Endothelial cell of umbilical vein (primary cell): ENCODE results near the gene GALNT2. TPM values are rescaled to one million over a fixed set of nuclear protein-coding genes. Genes with fewer than 3 reads are reported as not detected.
A peak's percentile ranks its signal among the peaks of the same experiment; 100 is the strongest.

Source experiments
- BruUV-seq: library from RNA; stranded (reverse); fragments of 400-500 nt; replicated peaks from 2 replicates; lab custom pipeline; 2021; lab: Mats Ljungman, UMichigan
- CTCF ChIA-PET: fragments of 300-600, 350-600 bp; sonication (Branson Sonifier 250); formaldehyde crosslinking; loops from one replicate; lab custom pipeline; 2021; ENCODE audit warnings: antibody characterized with exemption, inconsistent platforms; lab: Charles Lee
- POLR2A ChIA-PET: fragments of 300-600, 350-600 bp; sonication (Branson Sonifier 250); formaldehyde crosslinking; loops from one replicate; lab custom pipeline; 2021; ENCODE audit warnings: antibody characterized with exemption, inconsistent platforms; lab: Charles Lee
- DNase-seq: peaks from one replicate; pipeline ENCODE4 v3.0.0-alpha.2; 2011; ENCODE audit warnings: low read depth, low spot score
- FAIRE-seq: peaks from 2 replicates; lab custom pipeline; 2011; peaks lifted over from hg19 to GRCh38; lab: Jason Lieb, UNC
- H2AFZ ChIP-seq: 2 replicates; pipeline ENCODE4 v1.6.0; 2012; ENCODE audit warnings: low read depth, low read length, control low read depth, inconsistent platforms
- H3K27ac ChIP-seq: 2 replicates; pipeline ENCODE4 v1.5.1; 2011; ENCODE audit warnings: low read depth, mild to moderate bottlenecking, control low read depth, low read length, moderate library complexity; ENCODE audit not compliant: insufficient read depth
- H3K27me3 ChIP-seq, 2 experiments: 2 replicates each; pipeline versions ENCODE4 v1.6.0 to v1.6.1; 2011; ENCODE audit warnings: low read length in 2 of 2, mixed read lengths in 1 of 2; ENCODE audit not compliant: control insufficient read depth in 2 of 2, insufficient read depth in 2 of 2
- H3K36me3 ChIP-seq, 2 experiments: 2 replicates in 1 of 2; 3 replicates in 1 of 2; pipeline ENCODE4 v1.5.1; 2011; ENCODE audit warnings: low read length in 2 of 2, mild to moderate bottlenecking in 1 of 2, moderate library complexity in 1 of 2; ENCODE audit not compliant: control insufficient read depth in 2 of 2, insufficient read depth in 2 of 2; ENCODE audit errors: extremely low read depth in 1 of 2
- H3K4me1 ChIP-seq: 3 replicates; pipeline ENCODE4 v1.5.1; 2011; ENCODE audit warnings: mild to moderate bottlenecking, low read length; ENCODE audit not compliant: control insufficient read depth, insufficient read depth; ENCODE audit errors: extremely low read depth
- H3K4me2 ChIP-seq: 2 replicates; pipeline ENCODE4 v1.6.1; 2011; ENCODE audit warnings: low read length, control low read depth, mixed read lengths; ENCODE audit not compliant: insufficient read depth
- H3K4me3 ChIP-seq, 3 experiments: fragments of 200-600 bp in 1 of 3; sonication (generic), shearing (Covaris generic) in 1 of 3; replicated peaks in 1 of 3; 2 replicates each; pipeline ENCODE4 v1.5.1; 2011 to 2016; ENCODE audit warnings: control low read depth in 3 of 3, low read length in 3 of 3, mild to moderate bottlenecking in 2 of 3, inconsistent platforms in 1 of 3, low read depth in 1 of 3, moderate library complexity in 1 of 3; ENCODE audit not compliant: insufficient read depth in 1 of 3
- H3K79me2 ChIP-seq: 2 replicates; pipeline ENCODE4 v1.6.0; 2012; ENCODE audit warnings: low read length, inconsistent platforms; ENCODE audit not compliant: control insufficient read depth, insufficient read depth
- H3K9ac ChIP-seq: replicated peaks from 2 replicates; pipeline ENCODE3; 2011; ENCODE audit warnings: low read length, control low read depth; ENCODE audit not compliant: insufficient read depth; ENCODE audit errors: extremely low read depth
- H3K9me1 ChIP-seq: replicated peaks from 3 replicates; pipeline ENCODE4 v1.6.0; 2011; ENCODE audit warnings: mild to moderate bottlenecking, low read length; ENCODE audit not compliant: control insufficient read depth, insufficient read depth; ENCODE audit errors: extremely low read depth
- H3K9me3 ChIP-seq: replicated peaks from 2 replicates; pipeline ENCODE4 v1.5.1; 2012; ENCODE audit warnings: low read length, inconsistent platforms; ENCODE audit not compliant: control insufficient read depth, insufficient read depth
- H4K20me1 ChIP-seq: replicated peaks from 2 replicates; pipeline ENCODE3; 2011; ENCODE audit warnings: mild to moderate bottlenecking, low read length; ENCODE audit not compliant: control insufficient read depth, insufficient read depth; ENCODE audit errors: extremely low read depth
- CTCF ChIP-seq, 2 donors: IDR thresholded peaks; 1 replicate in 1 of 2; 2 replicates in 1 of 2; pipeline ENCODE4 v1.5.1; 2011; ENCODE audit warnings: low read length in 2 of 2, mild to moderate bottlenecking in 2 of 2, moderate library complexity in 2 of 2, control low read depth in 1 of 2, inconsistent platforms in 1 of 2, low read depth in 1 of 2; ENCODE audit not compliant: insufficient read depth in 1 of 2; ENCODE audit errors: extremely low read depth in 1 of 2
- EZH2 ChIP-seq: IDR thresholded peaks from 2 replicates; pipeline ENCODE4 v1.6.1; 2012; ENCODE audit warnings: borderline replicate concordance, low read depth, mild to moderate bottlenecking, moderate library complexity, low read length, inconsistent platforms; ENCODE audit not compliant: severe bottlenecking
- FOS ChIP-seq: IDR thresholded peaks from 2 replicates; pipeline ENCODE4 v1.6.1; 2011; ENCODE audit warnings: mild to moderate bottlenecking, low read length, moderate library complexity, borderline replicate concordance; ENCODE audit not compliant: insufficient read depth
- GATA2 ChIP-seq: IDR thresholded peaks from 2 replicates; pipeline ENCODE4 v1.7.0; 2011; ENCODE audit warnings: low read depth, mild to moderate bottlenecking, moderate library complexity, mixed read lengths, low read length; ENCODE audit not compliant: insufficient read length, insufficient read depth
- JUN ChIP-seq: IDR thresholded peaks from 2 replicates; pipeline ENCODE4 v1.6.1; 2011; ENCODE audit warnings: borderline replicate concordance, low read depth; ENCODE audit not compliant: insufficient read length, insufficient read depth
- MYC ChIP-seq: IDR thresholded peaks from one replicate; pipeline ENCODE4 v1.6.1; 2011; ENCODE audit warnings: mild to moderate bottlenecking, low read depth, low read length
- POLR2A ChIP-seq: IDR thresholded peaks from 2 replicates; pipeline ENCODE4 v1.6.1; 2012; ENCODE audit warnings: low read depth, mild to moderate bottlenecking, control low read depth, low read length
- POLR2AphosphoS5 ChIP-seq: IDR thresholded peaks from 2 replicates; pipeline ENCODE4 v1.6.1; 2012; ENCODE audit warnings: low read depth, mild to moderate bottlenecking, control low read depth, low read length, moderate library complexity; ENCODE audit not compliant: insufficient read depth
- dilution Hi-C: fragments of 300-500 bp; cut with MboI; formaldehyde crosslinking; loops from one replicate; pipeline ENCODE4 v1.15.0; 2019; ENCODE audit warnings: low sequenced_read_pairs; ENCODE audit not compliant: extremely low pct_ligation_motif_present
- intact Hi-C: fragments of 100-400 bp; cut with micrococcal nuclease; formaldehyde crosslinking; loops from one replicate; pipeline ENCODE4 v1.10.0; 2022
- polyA plus RNA-seq, 4 experiments: library from polyadenylated mRNA; depleted of rRNA in 3 of 4; stranded (reverse) in 3 of 4; unstranded in 1 of 4; fragments of >200 nt; gene quantifications; 2 replicates each; pipeline versions ENCODE4 v1.2.1 to v1.2.3, GENCODE V29; 2011 to 2012; ENCODE audit warnings: missing spikeins in 1 of 4
- total RNA-seq: library from RNA; stranded (reverse); gene quantifications from 2 replicates; pipeline ENCODE4 v1.2.3, GENCODE V29; 2021
- TF ChIP-seq, protein P1 (sequence below): IDR thresholded peaks from 2 replicates; pipeline ENCODE4 v1.6.1; 2011; ENCODE audit not compliant: insufficient read depth, insufficient read length

Gene GALNT2
- total and polyA plus RNA-seq, 2 donors (not counting 3 experiments of a cell fraction or from before 2014, with no cell fraction given) = 56.3 to 77.5 TPM

DNA sequence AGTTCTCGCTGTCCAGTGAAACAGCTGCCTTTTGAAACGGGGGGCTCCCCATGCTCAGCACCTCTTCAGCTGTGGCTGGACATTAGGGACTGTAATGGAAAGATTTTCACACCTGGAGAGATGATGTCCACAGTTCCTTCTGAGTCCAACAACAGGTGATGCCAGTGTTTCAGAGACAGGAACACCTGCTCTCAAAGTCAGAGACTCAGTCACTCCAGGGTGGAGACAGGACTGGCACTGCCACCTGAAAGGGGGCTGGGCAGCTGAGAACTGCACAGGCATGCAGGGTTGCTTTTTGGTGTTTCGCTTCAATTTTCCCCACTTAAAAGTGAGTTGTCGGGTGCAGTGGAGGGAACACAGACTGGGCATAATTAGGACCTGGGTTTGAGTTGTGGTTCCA lies 124.8 kb downstream of the GALNT2 start:
- ChIA-PET POLR2A (no interaction called here), CTCF (interaction anchor here (1.2 to 1.5 kb wide), 3 partner anchors 14 to 23 kb away, joined by 4 to 6 read pairs (median 5); no protein-coding TSS in a partner anchor)
- Histone ChIP-seq H3K9me3 (no peaks in the 10 kb centered on the region), H3K79me2 (no peaks in the 10 kb centered on the region), H3K4me3 (no peak overlapping the region), H3K9me1 (no peaks in the 10 kb centered on the region), H3K36me3 (no peaks in the 10 kb centered on the region), H3K9ac (no peak overlapping the region), H2AFZ (no peak overlapping the region), H3K4me2 (no peak overlapping the region), H3K27ac (peak overlapping the region; percentile 7), H3K4me1 (peaks cover 19% of the 10 kb centered on the region), H4K20me1 (no peaks in the 10 kb centered on the region), H3K27me3 (no peaks in the 10 kb centered on the region)
- dilution Hi-C loops (no loop called here), intact Hi-C loops (loop anchor here (1.0 kb wide), 2 partner anchors 18 to 78 kb away; no protein-coding TSS in a partner anchor)
- BruUV-seq = no TSS peak
- TF ChIP-seq EZH2 (no peak), POLR2AphosphoS5 (no peak), FOS (no peak), CTCF (IDR thresholded peaks at IDR 0.05; ENCODE audit: extremely low read depth in 1 of 2, insufficient read depth in 1 of 2, low read depth in 1 of 2, low read length in 2 of 2) (no peak), MYC (no peak), GATA2 (no peak), POLR2A (no peak), JUN (no peak)
- TF ChIP-seq, protein P1, sequence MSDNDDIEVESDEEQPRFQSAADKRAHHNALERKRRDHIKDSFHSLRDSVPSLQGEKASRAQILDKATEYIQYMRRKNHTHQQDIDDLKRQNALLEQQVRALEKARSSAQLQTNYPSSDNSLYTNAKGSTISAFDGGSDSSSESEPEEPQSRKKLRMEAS = no peak
- FAIRE-seq = no peak
- DNase-seq = no peak
